RWPE1 (cell line): ENCODE data around the gene NPW.

Source experiments
- CTCF ChIA-PET: fragments of 350-600 bp; sonication (Branson Sonifier 250); formaldehyde crosslinking; extraction: SDS; loops from one replicate; lab custom pipeline; 2021; lab: Yijun Ruan, JAX
- POLR2A ChIA-PET: fragments of 400-600 bp; formaldehyde crosslinking; extraction: SDS; loops from one replicate; lab custom pipeline; 2020; ENCODE audit warnings: antibody characterized with exemption; ENCODE audit not compliant: low non-redundant PET; lab: Yijun Ruan, JAX
- DNase-seq: peaks from one replicate; pipeline ENCODE4 v3.0.0; 2012; ENCODE audit warnings: low spot score
- H3K27ac ChIP-seq: fragments of 450-650 bp; 2 replicates; pipeline ENCODE4 v1.5.1; 2017
- CTCF ChIP-seq: fragments of 450-650 bp; conservative IDR thresholded peaks from 2 replicates; pipeline ENCODE4 v1.5.1; 2017; ENCODE audit warnings: low read depth, mild to moderate bottlenecking

NPW gene

GRCh38 chr16:1993731-1994131 is 25.9 kb upstream of the NPW start:
- ChIA-PET POLR2A (interaction anchor here (0.6 kb wide), 1 partner anchor 29 kb away, joined by 3 read pairs; the partner anchor contains the start of gene RPS2), CTCF (interaction anchor here (0.7 kb wide), 1 partner anchor 45 kb away, joined by 3 read pairs; no protein-coding TSS in a partner anchor)
- peak overlapping the region; percentile 71 for H3K27ac ChIP-seq
- no peak for DNase-seq
- no peak for TF ChIP-seq CTCF

DNA sequence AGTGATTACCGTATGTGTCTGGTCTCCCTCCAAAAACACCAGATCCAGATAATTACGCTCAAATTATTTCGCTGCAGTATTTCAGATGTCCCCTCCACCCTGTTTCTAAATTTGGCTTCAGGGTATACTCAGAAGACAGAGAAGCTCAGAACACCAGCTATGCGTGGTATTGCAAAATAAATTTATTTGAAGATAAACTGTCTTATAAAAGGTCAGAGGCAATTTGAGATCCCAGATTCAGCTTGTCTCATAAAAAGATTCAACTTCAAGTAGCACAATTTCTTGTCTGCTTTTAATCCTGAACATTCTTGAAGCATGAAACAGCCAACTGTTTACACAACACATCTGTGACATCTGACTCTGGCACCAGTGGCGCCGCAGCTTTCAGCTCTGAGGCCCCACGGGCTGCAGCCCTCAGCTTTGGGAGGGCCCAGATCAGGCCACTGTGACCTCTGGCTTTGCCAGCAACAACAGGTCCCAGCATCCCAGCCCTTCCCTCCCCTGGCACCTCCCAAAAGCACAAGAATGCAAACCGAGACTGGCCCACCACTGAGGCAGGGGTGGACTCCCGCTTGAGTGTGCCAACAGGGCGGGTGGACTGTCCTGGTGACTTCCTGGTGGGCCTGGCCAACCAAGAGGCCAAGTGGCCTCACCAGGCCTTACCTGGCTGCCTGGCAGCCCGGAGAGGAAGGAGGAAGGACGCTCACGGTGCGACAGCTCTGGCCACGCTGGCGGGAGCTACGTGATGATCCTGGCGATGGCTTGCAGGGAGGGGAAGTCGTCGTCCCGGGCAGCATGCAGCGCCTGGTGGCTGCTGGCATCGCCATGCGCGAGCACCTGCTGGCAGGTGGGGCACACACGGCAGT is 21.9 kb upstream of the NPW start:
- DNase-seq = no peak
- POLR2A ChIA-PET = no interaction called here
- peak overlapping the region; percentile 98 for H3K27ac ChIP-seq

GRCh38 chr16:1998360-1998835 is 21.2 kb upstream of the NPW start:
- peak overlapping the region; percentile 98 for H3K27ac ChIP-seq
- TF ChIP-seq CTCF = no peak
- POLR2A ChIA-PET = no interaction called here
- CTCF ChIA-PET = no interaction called here
- DNase-seq = no peak

More for the DNA sequence above, 21.9 kb upstream of the NPW start:
- no peak for TF ChIP-seq CTCF
- CTCF ChIA-PET = no interaction called here

DNA sequence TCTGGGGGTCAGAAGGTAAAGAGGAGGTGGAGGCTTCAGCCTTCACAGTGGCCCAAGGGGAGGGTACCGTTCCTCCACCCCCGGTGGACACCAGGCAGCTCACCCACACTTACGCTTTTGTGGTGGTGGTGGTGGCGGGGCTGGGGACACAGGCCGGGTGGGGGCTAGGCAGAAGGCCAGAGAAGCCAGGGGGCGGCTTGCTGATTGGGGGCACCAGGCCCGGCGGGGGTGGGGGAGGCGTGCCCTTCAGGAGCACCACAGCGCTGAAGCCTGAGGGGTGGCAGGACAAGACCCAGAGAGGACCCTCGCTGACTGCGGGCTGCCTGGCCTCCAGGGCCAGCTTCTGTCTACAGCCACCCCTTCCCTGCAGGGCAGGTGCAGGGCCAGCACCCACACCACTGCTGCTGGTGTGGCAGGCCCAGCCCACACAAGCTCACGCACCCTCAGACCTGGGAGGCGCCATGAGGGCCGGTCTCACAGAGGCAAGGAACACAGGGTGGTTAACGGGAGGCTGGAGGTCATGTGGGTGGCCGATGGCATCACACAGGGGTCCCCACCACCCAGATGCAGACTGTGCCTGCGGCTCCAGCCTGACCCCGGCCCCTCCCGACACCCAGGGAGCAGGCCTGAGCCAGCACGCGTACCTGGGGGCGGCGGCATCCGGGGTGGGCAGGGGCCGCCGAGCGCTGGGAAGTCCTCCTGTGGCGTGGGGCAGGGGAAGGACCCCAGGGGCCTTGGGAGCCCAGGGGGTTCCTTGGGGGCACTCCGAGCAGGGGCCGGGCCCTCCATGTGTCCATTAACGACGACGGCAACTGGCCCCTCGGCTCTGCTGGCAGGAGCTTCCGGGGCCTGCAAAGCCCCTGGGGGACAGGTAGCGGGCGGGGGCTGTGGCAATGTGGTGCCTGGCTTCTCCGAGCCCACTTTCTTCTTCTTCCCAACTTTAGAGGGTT is 20.5 kb upstream of the NPW start:
- no peak for TF ChIP-seq CTCF
- peak overlapping the region; percentile 98 for H3K27ac ChIP-seq
- ChIA-PET POLR2A (no interaction called here), CTCF (no interaction called here)
- DNase-seq = no peak

DNA sequence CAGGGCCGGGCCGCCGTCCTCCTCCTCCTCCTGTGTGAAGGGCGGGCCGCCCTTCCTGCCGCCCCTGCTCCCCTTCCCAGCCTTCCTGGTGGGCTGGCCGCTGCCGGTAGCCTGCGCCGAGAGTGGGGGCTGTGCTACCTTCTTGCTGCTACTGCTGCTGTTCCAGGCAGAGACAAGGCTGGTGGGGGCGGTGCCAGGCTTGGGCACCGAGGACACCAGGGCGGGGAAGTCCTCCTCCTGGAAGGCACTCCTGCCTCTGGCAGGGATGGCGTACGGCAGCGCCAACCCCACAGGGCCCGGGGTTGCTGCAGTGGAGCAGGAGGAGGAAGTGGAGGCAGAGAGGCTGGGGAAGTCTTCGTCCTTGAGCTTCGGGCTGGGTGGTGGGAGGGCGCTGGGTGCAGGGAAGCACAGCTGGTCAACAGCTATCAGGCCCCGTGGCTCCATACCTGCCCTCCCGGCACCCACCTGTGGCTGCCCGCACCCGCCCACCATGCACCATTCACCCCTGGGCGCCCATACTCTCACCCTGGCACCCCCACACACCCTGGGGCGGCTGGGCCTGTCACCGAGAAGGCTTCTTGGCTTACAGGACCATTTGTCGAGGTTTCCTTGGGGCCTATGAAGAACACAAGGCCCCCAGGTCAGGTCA is 19.6 kb upstream of the NPW start:
- ChIA-PET CTCF (no interaction called here), POLR2A (interaction anchor here (0.6 kb wide), 1 partner anchor 511 kb away, joined by 5 read pairs; no protein-coding TSS in a partner anchor)
- no peak for DNase-seq

More for the DNA sequence above, 19.6 kb upstream of the NPW start:
- H3K27ac ChIP-seq = peak overlapping the region; percentile 98
- no peak for TF ChIP-seq CTCF
